Measurements from ENCODE around the gene AUH.

Gene AUH

GRCh38 chr9:91362051-91362611 is 413 bp upstream of the AUH start:
- no peak for TF ChIP-seq CTCF (IDR thresholded peaks at IDR 0.05)
- no peak for TF ChIP-seq ZFX (IDR thresholded peaks at IDR 0.05; ENCODE audit: borderline replicate concordance)
- H3K27ac ChIP-seq = peak overlapping the region; percentile 66

DNA sequence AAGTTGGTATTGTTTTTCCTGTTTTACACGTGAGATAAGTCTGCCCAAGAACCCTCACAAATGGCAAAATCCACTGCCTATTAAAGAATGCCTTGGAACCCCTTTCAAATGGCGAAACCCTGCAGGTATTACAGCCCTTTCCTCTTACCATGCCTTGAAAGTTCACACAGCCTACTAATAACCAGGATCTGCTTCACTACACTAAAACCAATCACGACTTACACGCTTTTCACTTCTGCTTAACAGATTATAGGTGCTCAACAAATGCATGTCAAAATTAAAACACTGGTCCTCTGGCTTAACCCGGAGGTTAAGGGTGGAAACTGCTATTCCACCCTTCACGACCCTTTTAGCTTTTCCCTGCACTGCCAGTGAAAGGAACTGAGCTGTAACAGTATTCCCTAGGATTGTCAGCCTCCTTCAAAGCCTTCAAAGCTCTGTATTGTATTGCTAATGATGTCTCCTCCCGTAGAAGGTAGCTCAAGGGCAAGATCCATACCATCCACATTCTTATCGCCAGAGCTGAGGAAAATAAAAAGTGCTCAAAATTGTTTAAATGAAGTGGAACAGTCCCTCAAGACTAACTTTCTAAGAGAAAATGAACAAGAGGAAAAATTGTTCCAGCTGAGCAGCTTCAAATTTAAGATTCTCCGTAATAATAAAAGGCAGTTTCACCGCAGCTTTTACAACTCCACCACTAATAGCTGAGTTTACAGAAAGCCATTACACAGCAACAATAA is 997 bp downstream of the AUH start:
- H3K27ac ChIP-seq = peak overlapping the region; percentile 66
- TF ChIP-seq ZFX (IDR thresholded peaks at IDR 0.05; ENCODE audit: borderline replicate concordance) (no peak), CTCF (IDR thresholded peaks at IDR 0.05) (no peak)

DNA sequence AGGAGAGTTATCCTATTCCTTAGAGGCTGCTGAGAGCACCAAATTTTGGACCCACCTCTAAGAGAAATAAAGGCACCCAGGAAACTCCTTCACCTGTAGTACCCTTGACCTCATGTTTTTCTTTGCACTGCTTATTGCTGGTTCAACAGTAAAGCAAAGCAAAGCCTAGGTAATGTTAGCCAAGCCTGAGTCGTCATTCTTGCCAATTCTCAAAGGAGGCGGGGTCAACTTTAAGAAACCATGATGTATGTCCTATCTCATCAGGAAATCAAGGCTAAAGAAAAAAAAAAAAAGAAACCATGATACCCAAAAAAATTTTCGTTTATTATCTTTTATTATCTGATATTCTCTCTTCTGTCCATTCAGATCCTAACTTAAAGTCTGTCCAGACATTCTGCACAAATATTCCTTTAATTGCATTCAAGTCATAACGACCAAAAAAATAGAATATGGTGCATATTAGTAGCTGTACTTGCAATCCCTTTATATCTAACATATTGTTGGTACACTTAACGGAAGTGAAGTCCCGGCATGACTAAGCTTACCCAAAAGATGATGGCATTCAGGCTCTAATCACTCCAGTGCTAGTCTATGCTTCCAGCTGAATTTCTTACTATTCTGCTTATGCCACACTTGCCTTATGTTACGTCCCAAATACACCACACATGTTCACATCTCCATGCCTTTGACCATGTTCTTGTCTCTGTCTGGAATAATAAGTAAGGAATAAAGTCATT is 1.8 kb downstream of the AUH start:
- H3K27ac ChIP-seq = no peak overlapping the region
- TF ChIP-seq CTCF (IDR thresholded peaks at IDR 0.05) = no peak
- TF ChIP-seq ZFX (IDR thresholded peaks at IDR 0.05; ENCODE audit: borderline replicate concordance) = no peak

DNA sequence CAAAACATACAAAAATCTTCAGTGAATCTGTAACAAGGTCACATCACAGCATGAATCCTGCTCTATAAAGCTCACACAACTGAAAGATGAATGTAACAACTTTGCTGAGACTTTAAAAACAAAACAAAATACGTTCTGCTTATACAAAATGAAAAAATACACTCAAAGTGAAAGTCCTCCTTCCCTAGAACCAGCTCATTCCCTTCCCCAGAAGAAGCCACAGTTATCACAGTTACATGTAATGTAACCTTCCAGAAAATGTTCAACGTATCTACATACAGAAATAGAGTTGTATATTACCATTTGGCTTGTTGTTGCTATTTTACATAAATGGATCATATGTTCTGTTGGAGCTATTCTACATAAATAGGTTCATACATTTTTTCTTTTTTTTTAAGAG is 2.6 kb downstream of the AUH start:
- H3K27ac ChIP-seq = no peak overlapping the region
- TF ChIP-seq ZFX (IDR thresholded peaks at IDR 0.05; ENCODE audit: borderline replicate concordance) (no peak), CTCF (IDR thresholded peaks at IDR 0.05) (no peak)

DNA sequence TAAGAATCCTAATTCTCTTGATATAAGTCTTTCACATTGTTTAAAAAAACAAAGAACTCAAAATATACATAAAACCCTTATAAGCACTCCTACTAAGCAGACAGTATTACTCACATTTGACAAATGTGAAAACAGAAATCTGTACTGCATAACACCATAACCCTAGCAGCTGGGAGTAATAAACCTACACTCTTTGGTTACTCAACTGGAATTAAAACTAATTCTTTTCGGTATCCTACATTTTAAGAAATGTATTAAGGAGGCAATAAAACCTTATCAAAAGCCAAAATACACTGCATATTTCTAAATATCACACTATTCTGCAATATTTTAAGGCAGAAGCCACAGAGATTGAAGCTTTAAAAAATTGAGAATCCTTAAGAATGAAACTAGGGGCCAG is 6.8 kb downstream of the AUH start:
- no peak overlapping the region for H3K27ac ChIP-seq
- TF ChIP-seq ZFX (IDR thresholded peaks at IDR 0.05; ENCODE audit: borderline replicate concordance) = no peak
- TF ChIP-seq CTCF (IDR thresholded peaks at IDR 0.05) = no peak

DNA sequence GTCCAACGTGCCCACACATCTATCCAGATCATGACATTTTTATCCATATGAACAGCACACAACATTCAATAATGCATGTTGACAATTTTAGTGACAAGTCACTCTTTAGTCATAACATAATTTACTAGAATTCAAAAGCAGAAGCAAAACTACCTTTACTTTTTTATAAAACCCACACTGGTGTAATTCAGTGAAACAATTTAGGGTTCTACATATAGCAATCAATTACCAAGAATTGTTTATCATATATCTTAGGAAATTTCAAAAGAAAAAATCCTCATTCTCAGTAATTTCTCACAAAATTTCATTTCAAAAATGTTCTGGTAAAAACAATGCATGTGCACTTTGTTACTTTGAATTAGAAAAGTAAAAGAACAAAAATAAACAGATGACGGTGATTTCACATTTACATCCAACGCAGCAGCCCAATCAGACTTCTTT is 12.6 kb downstream of the AUH start:
- H3K27ac ChIP-seq = no peak overlapping the region
- TF ChIP-seq CTCF (IDR thresholded peaks at IDR 0.05) (no peak), ZFX (IDR thresholded peaks at IDR 0.05; ENCODE audit: borderline replicate concordance) (no peak)

Measured in 22Rv1 (cell line).